Measurements from ENCODE around the gene HEXB. TPM values are rescaled to one million over a fixed set of nuclear protein-coding genes. Genes with fewer than 3 reads are reported as not detected.

HEXB gene
- total and polyA plus RNA-seq, 2 donors (not counting 3 experiments of a cell fraction or from before 2014, with no cell fraction given): 128 to 182 TPM

DNA sequence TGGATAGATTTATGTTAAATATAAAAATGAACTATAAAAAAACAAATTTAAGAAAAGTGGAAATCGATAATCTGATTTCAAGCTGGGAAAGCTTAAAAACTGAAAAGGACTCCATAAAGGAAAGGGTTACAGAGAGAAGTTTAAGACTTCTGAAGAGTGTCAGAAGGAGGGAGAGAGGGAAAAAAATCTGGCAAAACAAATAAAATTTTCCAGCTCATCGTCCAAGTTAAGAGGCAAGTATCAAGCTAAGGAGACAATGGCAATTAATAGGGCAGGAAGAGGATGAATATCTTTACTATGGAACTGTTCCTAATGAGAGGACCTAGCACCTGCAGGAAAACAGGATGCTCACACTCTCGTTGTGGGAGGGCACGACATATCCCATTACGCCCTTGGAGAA lies 20.5 kb upstream of the HEXB start:
- Histone ChIP-seq H3K9me3 (replicated peaks; ENCODE audit: control insufficient read depth, insufficient read depth, low read length) (no peaks in the 10 kb centered on the region), H3K79me2 (ENCODE audit: control insufficient read depth, insufficient read depth, low read length) (no peaks in the 10 kb centered on the region), H3K36me3 (ENCODE audit: control insufficient read depth in 2 of 2, extremely low read depth in 1 of 2, insufficient read depth in 2 of 2, low read length in 2 of 2) (no peaks in the 10 kb centered on the region), H3K9me1 (replicated peaks; ENCODE audit: control insufficient read depth, extremely low read depth, insufficient read depth, low read length) (no peaks in the 10 kb centered on the region), H3K27ac (ENCODE audit: insufficient read depth, low read depth, low read length) (no peak overlapping the region), H4K20me1 (replicated peaks; ENCODE audit: control insufficient read depth, extremely low read depth, insufficient read depth, low read length) (no peaks in the 10 kb centered on the region), H3K4me2 (ENCODE audit: insufficient read depth, low read length) (no peak overlapping the region), H3K4me3 (replicated peaks in 1 of 3; ENCODE audit: insufficient read depth in 1 of 3, low read depth in 1 of 3, low read length in 3 of 3) (no peak overlapping the region), H3K4me1 (ENCODE audit: control insufficient read depth, extremely low read depth, insufficient read depth, low read length) (peaks cover 2% of the 10 kb centered on the region), H3K9ac (replicated peaks; ENCODE audit: extremely low read depth, insufficient read depth, low read length) (no peak overlapping the region), H3K27me3 (ENCODE audit: control insufficient read depth in 2 of 2, insufficient read depth in 2 of 2, low read length in 2 of 2) (peaks cover 8 to 13% of the 10 kb centered on the region in 2 experiments), H2AFZ (ENCODE audit: low read depth, low read length) (no peak overlapping the region)
- dilution Hi-C loops (cut with MboI; ENCODE audit: extremely low pct_ligation_motif_present, low sequenced_read_pairs): no loop called here
- intact Hi-C loops (cut with micrococcal nuclease): no loop called here
- TF ChIP-seq MYC (IDR thresholded peaks at IDR 0.05; ENCODE audit: low read depth, low read length) (no peak), POLR2A (IDR thresholded peaks at IDR 0.05; ENCODE audit: low read depth, low read length) (no peak), JUN (IDR thresholded peaks at IDR 0.05; ENCODE audit: borderline replicate concordance, insufficient read depth, insufficient read length, low read depth) (no peak), GATA2 (IDR thresholded peaks at IDR 0.05; ENCODE audit: insufficient read depth, insufficient read length, low read depth, low read length) (no peak), FOS (IDR thresholded peaks at IDR 0.05; ENCODE audit: borderline replicate concordance, insufficient read depth, low read length) (no peak), POLR2AphosphoS5 (IDR thresholded peaks at IDR 0.05; ENCODE audit: insufficient read depth, low read depth, low read length) (no peak), EZH2 (IDR thresholded peaks at IDR 0.05; ENCODE audit: borderline replicate concordance, low read depth, low read length, severe bottlenecking) (no peak)
- TF ChIP-seq, protein P1, sequence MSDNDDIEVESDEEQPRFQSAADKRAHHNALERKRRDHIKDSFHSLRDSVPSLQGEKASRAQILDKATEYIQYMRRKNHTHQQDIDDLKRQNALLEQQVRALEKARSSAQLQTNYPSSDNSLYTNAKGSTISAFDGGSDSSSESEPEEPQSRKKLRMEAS (IDR thresholded peaks at IDR 0.05; ENCODE audit: insufficient read depth, insufficient read length): no peak
- TF ChIP-seq, protein P2, sequence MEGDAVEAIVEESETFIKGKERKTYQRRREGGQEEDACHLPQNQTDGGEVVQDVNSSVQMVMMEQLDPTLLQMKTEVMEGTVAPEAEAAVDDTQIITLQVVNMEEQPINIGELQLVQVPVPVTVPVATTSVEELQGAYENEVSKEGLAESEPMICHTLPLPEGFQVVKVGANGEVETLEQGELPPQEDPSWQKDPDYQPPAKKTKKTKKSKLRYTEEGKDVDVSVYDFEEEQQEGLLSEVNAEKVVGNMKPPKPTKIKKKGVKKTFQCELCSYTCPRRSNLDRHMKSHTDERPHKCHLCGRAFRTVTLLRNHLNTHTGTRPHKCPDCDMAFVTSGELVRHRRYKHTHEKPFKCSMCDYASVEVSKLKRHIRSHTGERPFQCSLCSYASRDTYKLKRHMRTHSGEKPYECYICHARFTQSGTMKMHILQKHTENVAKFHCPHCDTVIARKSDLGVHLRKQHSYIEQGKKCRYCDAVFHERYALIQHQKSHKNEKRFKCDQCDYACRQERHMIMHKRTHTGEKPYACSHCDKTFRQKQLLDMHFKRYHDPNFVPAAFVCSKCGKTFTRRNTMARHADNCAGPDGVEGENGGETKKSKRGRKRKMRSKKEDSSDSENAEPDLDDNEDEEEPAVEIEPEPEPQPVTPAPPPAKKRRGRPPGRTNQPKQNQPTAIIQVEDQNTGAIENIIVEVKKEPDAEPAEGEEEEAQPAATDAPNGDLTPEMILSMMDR (IDR thresholded peaks at IDR 0.05; ENCODE audit: extremely low read depth in 1 of 2, insufficient read depth in 1 of 2, low read depth in 1 of 2, low read length in 2 of 2): no peak
- CTCF ChIA-PET: no interaction called here
- POLR2A ChIA-PET: no interaction called here
- no TSS peak for BruUV-seq (replicated peaks)
- DNase-seq (ENCODE audit: low read depth, low spot score) (no peak), FAIRE-seq (no peak)
